HEK293 (cell line): Measurements from ENCODE around the gene HTT-AS.

Experiments used
- CTCF ChIA-PET: fragments of 350-600 bp; formaldehyde crosslinking; extraction: SDS; loops from one replicate; lab custom pipeline; 2021; ENCODE audit warnings: antibody characterized with exemption; lab: Yijun Ruan, JAX
- POLR2A ChIA-PET: fragments of 300-600 bp; formaldehyde crosslinking; extraction: SDS; loops from one replicate; lab custom pipeline; 2020; ENCODE audit warnings: antibody characterized with exemption, inconsistent platforms; lab: Yijun Ruan, JAX
- H3K27ac ChIP-seq: fragments of 200-500 bp; sonication (Bioruptor generic); 2 replicates; pipeline ENCODE4 v1.5.1; 2014; ENCODE audit warnings: low read depth, low read length, control low read depth, inconsistent platforms; ENCODE audit errors: extremely low read depth
- H3K36me3 ChIP-seq, 2 experiments: fragments of 200-500 bp in 1 of 2; sonication (Bioruptor generic) in 1 of 2; 1 replicate in 1 of 2; 2 replicates in 1 of 2; pipeline ENCODE4 v1.5.1; 2014 to 2017; ENCODE audit warnings: inconsistent platforms in 2 of 2, low read length in 2 of 2; ENCODE audit not compliant: control insufficient read depth in 2 of 2, insufficient read depth in 1 of 2
- H3K4me1 ChIP-seq: fragments of 200-500 bp; sonication (Bioruptor generic); 2 replicates; pipeline ENCODE4 v1.5.1; 2014; ENCODE audit warnings: mild to moderate bottlenecking, low read length, inconsistent platforms; ENCODE audit not compliant: control insufficient read depth, insufficient read depth
- H3K4me3 ChIP-seq: 2 replicates; pipeline ENCODE4 v1.5.1; 2011; ENCODE audit warnings: low read depth, mild to moderate bottlenecking, control low read depth, low read length, moderate library complexity
- H3K9me3 ChIP-seq: fragments of 200-500 bp; sonication (Bioruptor generic); 2 replicates; pipeline ENCODE4 v1.5.1; 2014; ENCODE audit warnings: low read depth, low read length, inconsistent platforms; ENCODE audit not compliant: control insufficient read depth, insufficient read depth
- GLI2 ChIP-seq: fragments of 450-650 bp; formaldehyde crosslinking; IDR thresholded peaks from 2 replicates; pipeline ENCODE4; 2017; ENCODE audit warnings: missing biosample characterization, missing genetic modification characterization, low read depth, borderline replicate concordance
- GLIS1 ChIP-seq: fragments of 450-650 bp; formaldehyde crosslinking; IDR thresholded peaks from 2 replicates; pipeline ENCODE4 v1.5.1; 2016; ENCODE audit warnings: missing biosample characterization, missing genetic modification characterization
- GLIS2 ChIP-seq: fragments of 450-650 bp; formaldehyde crosslinking; IDR thresholded peaks from 2 replicates; pipeline ENCODE4 v1.5.1; 2016; ENCODE audit warnings: missing biosample characterization, missing genetic modification characterization
- OSR2 ChIP-seq: fragments of 450-650 bp; formaldehyde crosslinking; IDR thresholded peaks from 2 replicates; pipeline ENCODE4 v1.5.1; 2016; ENCODE audit warnings: missing biosample characterization, missing genetic modification characterization
- OVOL3 ChIP-seq: fragments of 450-650 bp; formaldehyde crosslinking; IDR thresholded peaks from 2 replicates; pipeline ENCODE4 v1.5.1; 2016; ENCODE audit warnings: missing biosample characterization, missing genetic modification characterization
- SCRT2 ChIP-seq: fragments of 450-650 bp; formaldehyde crosslinking; IDR thresholded peaks from 2 replicates; pipeline ENCODE4 v1.5.1; 2016; ENCODE audit warnings: missing biosample characterization, missing genetic modification characterization
- SETDB1 ChIP-seq: IDR thresholded peaks from one replicate; pipeline ENCODE4 v1.6.1; 2017; ENCODE audit warnings: mild to moderate bottlenecking, low read length, moderate library complexity, mixed read lengths; ENCODE audit not compliant: insufficient read length
- SP7 ChIP-seq: fragments of 450-650 bp; formaldehyde crosslinking; IDR thresholded peaks from 2 replicates; pipeline ENCODE4 v1.5.1; 2016; ENCODE audit warnings: missing biosample characterization, missing genetic modification characterization
- YY1 ChIP-seq: fragments of 450-650 bp; formaldehyde crosslinking; IDR thresholded peaks from 2 replicates; pipeline ENCODE4 v1.5.1; 2018; ENCODE audit warnings: missing biosample characterization, missing genetic modification characterization
- ZBTB17 ChIP-seq: fragments of 450-650 bp; formaldehyde crosslinking; IDR thresholded peaks from 2 replicates; pipeline ENCODE4 v1.5.1; 2016; ENCODE audit warnings: missing biosample characterization, missing genetic modification characterization
- ZFP37 ChIP-seq: fragments of 450-650 bp; formaldehyde crosslinking; IDR thresholded peaks from 2 replicates; pipeline ENCODE4 v1.5.1; 2016; ENCODE audit warnings: missing biosample characterization, missing genetic modification characterization
- ZNF121 ChIP-seq: fragments of 450-650 bp; formaldehyde crosslinking; IDR thresholded peaks from 2 replicates; pipeline ENCODE4 v1.5.1; 2016; ENCODE audit warnings: missing biosample characterization, missing genetic modification characterization
- ZNF2 ChIP-seq: fragments of 450-650 bp; formaldehyde crosslinking; IDR thresholded peaks from 2 replicates; pipeline ENCODE4 v1.5.1; 2016; ENCODE audit warnings: missing biosample characterization, missing genetic modification characterization
- ZNF404 ChIP-seq: fragments of 450-650 bp; formaldehyde crosslinking; IDR thresholded peaks from 2 replicates; pipeline ENCODE4 v1.5.1; 2017; ENCODE audit warnings: missing biosample characterization, missing genetic modification characterization
- ZNF600 ChIP-seq: fragments of 450-650 bp; formaldehyde crosslinking; IDR thresholded peaks from 2 replicates; pipeline ENCODE4 v1.5.1; 2016; ENCODE audit warnings: missing biosample characterization, missing genetic modification characterization
- ZNF654 ChIP-seq: fragments of 450-650 bp; formaldehyde crosslinking; IDR thresholded peaks from 2 replicates; pipeline ENCODE4 v1.5.1; 2016; ENCODE audit warnings: low read depth, missing biosample characterization, missing genetic modification characterization
- ZNF664 ChIP-seq: fragments of 450-650 bp; formaldehyde crosslinking; IDR thresholded peaks from 2 replicates; pipeline ENCODE4 v1.5.1; 2016; ENCODE audit warnings: missing biosample characterization, missing genetic modification characterization
- ZNF777 ChIP-seq: fragments of 450-650 bp; formaldehyde crosslinking; IDR thresholded peaks from 2 replicates; pipeline ENCODE4 v1.5.1; 2017; ENCODE audit warnings: missing biosample characterization, missing genetic modification characterization, borderline replicate concordance
- TF ChIP-seq, protein P1 (sequence below): fragments of 450-650 bp; formaldehyde crosslinking; conservative IDR thresholded peaks from 2 replicates; pipeline ENCODE4 v1.5.1; 2016; ENCODE audit warnings: low read depth, missing biosample characterization, missing genetic modification characterization
- TF ChIP-seq, protein P2 (sequence below): fragments of 450-650 bp; formaldehyde crosslinking; optimal IDR thresholded peaks from 2 replicates; pipeline ENCODE3; 2016; ENCODE audit warnings: missing biosample characterization, mild to moderate bottlenecking, missing genetic modification characterization
- TF ChIP-seq, protein P3 (sequence below): fragments of 450-650 bp; formaldehyde crosslinking; IDR thresholded peaks from 2 replicates; pipeline ENCODE4 v1.5.1; 2016; ENCODE audit warnings: missing biosample characterization, missing genetic modification characterization
- TF ChIP-seq, protein P4 (sequence below): sonication (generic); formaldehyde crosslinking; IDR thresholded peaks from 2 replicates; pipeline ENCODE4 v1.8.1; 2022; ENCODE audit warnings: mild to moderate bottlenecking, moderate library complexity, missing genetic modification reagents
- TF ChIP-seq, protein P5 (sequence below): fragments of 450-650 bp; formaldehyde crosslinking; IDR thresholded peaks from 2 replicates; pipeline ENCODE4 v1.5.0; 2017; ENCODE audit warnings: missing biosample characterization, missing genetic modification characterization, borderline replicate concordance
- TF ChIP-seq, protein P6 (sequence below): IDR thresholded peaks from 2 replicates; pipeline ENCODE4 v1.6.1; 2011; ENCODE audit warnings: mild to moderate bottlenecking, low read depth, low read length, borderline replicate concordance

Gene HTT-AS

DNA sequence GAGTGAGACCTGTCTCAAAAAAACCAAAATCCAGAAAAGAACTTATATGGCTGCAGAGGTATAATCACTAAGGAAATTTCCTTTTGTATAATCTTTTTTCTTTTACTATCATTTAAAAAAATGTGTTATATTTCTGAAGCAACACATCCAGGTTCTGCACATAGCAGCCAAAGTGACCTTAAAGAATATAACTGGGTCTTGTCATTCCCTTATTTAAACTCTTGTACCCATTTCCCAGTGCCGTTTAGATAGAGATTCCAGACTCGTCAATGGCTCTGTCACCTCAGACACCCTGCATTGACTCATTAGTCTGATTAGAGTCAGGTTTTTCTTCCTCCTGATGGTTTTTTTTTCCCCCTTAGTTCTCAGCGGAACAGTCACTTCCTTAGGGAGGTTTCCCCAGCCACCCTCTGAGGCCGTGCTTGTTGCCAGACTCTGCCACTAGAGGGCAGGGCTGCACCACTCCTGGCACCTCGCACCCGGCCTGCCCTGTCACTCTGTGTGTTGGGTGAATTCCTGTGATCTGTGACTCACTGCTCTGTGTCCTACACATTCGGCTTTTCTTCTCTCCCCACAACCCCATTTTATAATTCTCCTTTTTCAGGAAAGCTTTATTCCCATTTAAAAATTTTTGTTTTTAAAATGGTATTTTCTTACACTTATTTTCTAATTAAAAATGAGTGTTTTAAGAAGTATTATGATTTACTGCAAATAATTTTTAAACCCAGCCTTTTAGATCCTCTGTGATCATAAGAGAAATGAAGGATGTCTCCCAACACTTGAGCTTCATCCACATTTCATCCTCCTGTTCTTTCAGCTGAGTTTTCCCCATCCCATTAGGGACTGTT lies 32.2 kb upstream of the HTT-AS start (continued):
- no peak for TF ChIP-seq ZNF664 (tag by site-specific recombination)
- TF ChIP-seq OSR2 (tag by site-specific recombination) = no peak
- TF ChIP-seq, protein P1, sequence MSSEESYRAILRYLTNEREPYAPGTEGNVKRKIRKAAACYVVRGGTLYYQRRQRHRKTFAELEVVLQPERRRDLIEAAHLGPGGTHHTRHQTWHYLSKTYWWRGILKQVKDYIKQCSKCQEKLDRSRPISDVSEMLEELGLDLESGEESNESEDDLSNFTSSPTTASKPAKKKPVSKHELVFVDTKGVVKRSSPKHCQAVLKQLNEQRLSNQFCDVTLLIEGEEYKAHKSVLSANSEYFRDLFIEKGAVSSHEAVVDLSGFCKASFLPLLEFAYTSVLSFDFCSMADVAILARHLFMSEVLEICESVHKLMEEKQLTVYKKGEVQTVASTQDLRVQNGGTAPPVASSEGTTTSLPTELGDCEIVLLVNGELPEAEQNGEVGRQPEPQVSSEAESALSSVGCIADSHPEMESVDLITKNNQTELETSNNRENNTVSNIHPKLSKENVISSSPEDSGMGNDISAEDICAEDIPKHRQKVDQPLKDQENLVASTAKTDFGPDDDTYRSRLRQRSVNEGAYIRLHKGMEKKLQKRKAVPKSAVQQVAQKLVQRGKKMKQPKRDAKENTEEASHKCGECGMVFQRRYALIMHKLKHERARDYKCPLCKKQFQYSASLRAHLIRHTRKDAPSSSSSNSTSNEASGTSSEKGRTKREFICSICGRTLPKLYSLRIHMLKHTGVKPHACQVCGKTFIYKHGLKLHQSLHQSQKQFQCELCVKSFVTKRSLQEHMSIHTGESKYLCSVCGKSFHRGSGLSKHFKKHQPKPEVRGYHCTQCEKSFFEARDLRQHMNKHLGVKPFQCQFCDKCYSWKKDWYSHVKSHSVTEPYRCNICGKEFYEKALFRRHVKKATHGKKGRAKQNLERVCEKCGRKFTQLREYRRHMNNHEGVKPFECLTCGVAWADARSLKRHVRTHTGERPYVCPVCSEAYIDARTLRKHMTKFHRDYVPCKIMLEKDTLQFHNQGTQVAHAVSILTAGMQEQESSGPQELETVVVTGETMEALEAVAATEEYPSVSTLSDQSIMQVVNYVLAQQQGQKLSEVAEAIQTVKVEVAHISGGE (tag by site-specific recombination) = no peak
- TF ChIP-seq SP7 (tag by site-specific recombination) = 0 out of 2 replicates have a peak, but pooled peaks have one; percentile 54
- TF ChIP-seq ZNF600 = peak; percentile 46; the same call in 1 of the 2 replicates
- 0 out of 2 replicates have a peak, but pooled peaks have one; percentile 11 for TF ChIP-seq GLIS1
- peak; percentile 97 for TF ChIP-seq ZNF654 (tag by site-specific recombination)
- TF ChIP-seq ZNF2 = peak; percentile 89
- 0 out of 2 replicates have a peak, but pooled peaks have one; percentile 43 for TF ChIP-seq ZFP37 (tag by site-specific recombination)
- TF ChIP-seq ZBTB17 (tag by site-specific recombination) = peak; percentile 76

DNA sequence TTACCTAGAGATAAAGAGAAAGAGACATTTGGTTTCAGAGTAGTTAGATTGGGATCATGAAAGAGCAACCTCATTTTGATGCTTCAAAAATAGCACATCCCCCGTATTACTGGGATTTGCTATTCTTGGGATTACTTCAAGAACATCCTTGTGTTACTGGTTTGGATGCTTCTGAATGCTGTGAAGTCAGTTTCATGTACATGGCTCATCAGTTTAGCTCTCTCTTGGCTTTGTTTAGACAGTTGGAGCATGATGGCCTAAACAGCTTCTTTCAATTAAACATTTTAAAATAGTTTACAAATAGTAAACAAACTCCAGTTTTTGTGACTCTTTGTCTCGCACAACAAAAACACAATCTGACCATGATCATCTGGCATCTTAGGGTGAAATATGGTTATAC lies 24.0 kb upstream of the HTT-AS start:
- H3K36me3 ChIP-seq = peaks cover 0 to 53% of the 10 kb centered on the region in 2 experiments; a peak in 2 of 3 replicates
- ChIA-PET CTCF (interaction anchor here (1.0 kb wide), 1 partner anchor 9 kb away, joined by 8 read pairs; no protein-coding TSS in a partner anchor), POLR2A (no interaction called here)
- TF ChIP-seq, protein P2, sequence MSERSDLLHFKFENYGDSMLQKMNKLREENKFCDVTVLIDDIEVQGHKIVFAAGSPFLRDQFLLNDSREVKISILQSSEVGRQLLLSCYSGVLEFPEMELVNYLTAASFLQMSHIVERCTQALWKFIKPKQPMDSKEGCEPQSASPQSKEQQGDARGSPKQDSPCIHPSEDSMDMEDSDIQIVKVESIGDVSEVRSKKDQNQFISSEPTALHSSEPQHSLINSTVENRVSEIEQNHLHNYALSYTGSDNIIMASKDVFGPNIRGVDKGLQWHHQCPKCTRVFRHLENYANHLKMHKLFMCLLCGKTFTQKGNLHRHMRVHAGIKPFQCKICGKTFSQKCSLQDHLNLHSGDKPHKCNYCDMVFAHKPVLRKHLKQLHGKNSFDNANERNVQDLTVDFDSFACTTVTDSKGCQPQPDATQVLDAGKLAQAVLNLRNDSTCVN (tag by site-specific recombination) = no peak
- TF ChIP-seq SCRT2 (tag by site-specific recombination) = no peak
- no peak for TF ChIP-seq OVOL3 (tag by site-specific recombination)
- no peak for TF ChIP-seq GLIS2 (tag by site-specific recombination)
- no peak for TF ChIP-seq ZNF404
- TF ChIP-seq, protein P3, sequence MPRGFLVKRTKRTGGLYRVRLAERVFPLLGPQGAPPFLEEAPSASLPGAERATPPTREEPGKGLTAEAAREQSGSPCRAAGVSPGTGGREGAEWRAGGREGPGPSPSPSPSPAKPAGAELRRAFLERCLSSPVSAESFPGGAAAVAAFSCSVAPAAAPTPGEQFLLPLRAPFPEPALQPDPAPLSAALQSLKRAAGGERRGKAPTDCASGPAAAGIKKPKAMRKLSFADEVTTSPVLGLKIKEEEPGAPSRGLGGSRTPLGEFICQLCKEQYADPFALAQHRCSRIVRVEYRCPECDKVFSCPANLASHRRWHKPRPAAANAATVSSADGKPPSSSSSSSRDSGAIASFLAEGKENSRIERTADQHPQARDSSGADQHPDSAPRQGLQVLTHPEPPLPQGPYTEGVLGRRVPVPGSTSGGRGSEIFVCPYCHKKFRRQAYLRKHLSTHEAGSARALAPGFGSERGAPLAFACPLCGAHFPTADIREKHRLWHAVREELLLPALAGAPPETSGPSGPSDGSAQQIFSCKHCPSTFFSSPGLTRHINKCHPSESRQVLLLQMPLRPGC (tag by site-specific recombination) = no peak
- TF ChIP-seq, protein P4, sequence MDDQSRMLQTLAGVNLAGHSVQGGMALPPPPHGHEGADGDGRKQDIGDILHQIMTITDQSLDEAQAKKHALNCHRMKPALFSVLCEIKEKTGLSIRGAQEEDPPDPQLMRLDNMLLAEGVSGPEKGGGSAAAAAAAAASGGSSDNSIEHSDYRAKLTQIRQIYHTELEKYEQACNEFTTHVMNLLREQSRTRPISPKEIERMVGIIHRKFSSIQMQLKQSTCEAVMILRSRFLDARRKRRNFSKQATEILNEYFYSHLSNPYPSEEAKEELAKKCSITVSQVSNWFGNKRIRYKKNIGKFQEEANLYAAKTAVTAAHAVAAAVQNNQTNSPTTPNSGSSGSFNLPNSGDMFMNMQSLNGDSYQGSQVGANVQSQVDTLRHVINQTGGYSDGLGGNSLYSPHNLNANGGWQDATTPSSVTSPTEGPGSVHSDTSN (CRISPR knock-in tag) = no peak
- TF ChIP-seq ZNF777 (tag by site-specific recombination) = no peak
- no peak for TF ChIP-seq GLIS1
- TF ChIP-seq, protein P5, sequence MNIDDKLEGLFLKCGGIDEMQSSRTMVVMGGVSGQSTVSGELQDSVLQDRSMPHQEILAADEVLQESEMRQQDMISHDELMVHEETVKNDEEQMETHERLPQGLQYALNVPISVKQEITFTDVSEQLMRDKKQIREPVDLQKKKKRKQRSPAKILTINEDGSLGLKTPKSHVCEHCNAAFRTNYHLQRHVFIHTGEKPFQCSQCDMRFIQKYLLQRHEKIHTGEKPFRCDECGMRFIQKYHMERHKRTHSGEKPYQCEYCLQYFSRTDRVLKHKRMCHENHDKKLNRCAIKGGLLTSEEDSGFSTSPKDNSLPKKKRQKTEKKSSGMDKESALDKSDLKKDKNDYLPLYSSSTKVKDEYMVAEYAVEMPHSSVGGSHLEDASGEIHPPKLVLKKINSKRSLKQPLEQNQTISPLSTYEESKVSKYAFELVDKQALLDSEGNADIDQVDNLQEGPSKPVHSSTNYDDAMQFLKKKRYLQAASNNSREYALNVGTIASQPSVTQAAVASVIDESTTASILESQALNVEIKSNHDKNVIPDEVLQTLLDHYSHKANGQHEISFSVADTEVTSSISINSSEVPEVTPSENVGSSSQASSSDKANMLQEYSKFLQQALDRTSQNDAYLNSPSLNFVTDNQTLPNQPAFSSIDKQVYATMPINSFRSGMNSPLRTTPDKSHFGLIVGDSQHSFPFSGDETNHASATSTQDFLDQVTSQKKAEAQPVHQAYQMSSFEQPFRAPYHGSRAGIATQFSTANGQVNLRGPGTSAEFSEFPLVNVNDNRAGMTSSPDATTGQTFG = no peak
- TF ChIP-seq YY1 (tag by site-specific recombination) = no peak
- TF ChIP-seq, protein P6, sequence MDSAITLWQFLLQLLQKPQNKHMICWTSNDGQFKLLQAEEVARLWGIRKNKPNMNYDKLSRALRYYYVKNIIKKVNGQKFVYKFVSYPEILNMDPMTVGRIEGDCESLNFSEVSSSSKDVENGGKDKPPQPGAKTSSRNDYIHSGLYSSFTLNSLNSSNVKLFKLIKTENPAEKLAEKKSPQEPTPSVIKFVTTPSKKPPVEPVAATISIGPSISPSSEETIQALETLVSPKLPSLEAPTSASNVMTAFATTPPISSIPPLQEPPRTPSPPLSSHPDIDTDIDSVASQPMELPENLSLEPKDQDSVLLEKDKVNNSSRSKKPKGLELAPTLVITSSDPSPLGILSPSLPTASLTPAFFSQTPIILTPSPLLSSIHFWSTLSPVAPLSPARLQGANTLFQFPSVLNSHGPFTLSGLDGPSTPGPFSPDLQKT = no peak
- no peak for TF ChIP-seq ZNF121 (tag by site-specific recombination)
- no peak for TF ChIP-seq SETDB1
- TF ChIP-seq GLI2 = no peak

More for the DNA sequence above, 24.0 kb upstream of the HTT-AS start:
- no peaks in the 10 kb centered on the region for H3K9me3 ChIP-seq
- H3K27ac ChIP-seq = no peak overlapping the region
- no peak overlapping the region for H3K4me3 ChIP-seq
- H3K4me1 ChIP-seq = no peaks in the 10 kb centered on the region
